ENCODE data around the gene NOS1AP.

GRCh38 chr1:162060314-162060713 is 9.2 kb upstream of the NOS1AP start:
- TF ChIP-seq, protein P1, sequence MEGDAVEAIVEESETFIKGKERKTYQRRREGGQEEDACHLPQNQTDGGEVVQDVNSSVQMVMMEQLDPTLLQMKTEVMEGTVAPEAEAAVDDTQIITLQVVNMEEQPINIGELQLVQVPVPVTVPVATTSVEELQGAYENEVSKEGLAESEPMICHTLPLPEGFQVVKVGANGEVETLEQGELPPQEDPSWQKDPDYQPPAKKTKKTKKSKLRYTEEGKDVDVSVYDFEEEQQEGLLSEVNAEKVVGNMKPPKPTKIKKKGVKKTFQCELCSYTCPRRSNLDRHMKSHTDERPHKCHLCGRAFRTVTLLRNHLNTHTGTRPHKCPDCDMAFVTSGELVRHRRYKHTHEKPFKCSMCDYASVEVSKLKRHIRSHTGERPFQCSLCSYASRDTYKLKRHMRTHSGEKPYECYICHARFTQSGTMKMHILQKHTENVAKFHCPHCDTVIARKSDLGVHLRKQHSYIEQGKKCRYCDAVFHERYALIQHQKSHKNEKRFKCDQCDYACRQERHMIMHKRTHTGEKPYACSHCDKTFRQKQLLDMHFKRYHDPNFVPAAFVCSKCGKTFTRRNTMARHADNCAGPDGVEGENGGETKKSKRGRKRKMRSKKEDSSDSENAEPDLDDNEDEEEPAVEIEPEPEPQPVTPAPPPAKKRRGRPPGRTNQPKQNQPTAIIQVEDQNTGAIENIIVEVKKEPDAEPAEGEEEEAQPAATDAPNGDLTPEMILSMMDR (conservative IDR thresholded peaks at IDR 0.05): no peak
- no peak for TF ChIP-seq ZFX (IDR thresholded peaks at IDR 0.05)

All from C4-2B (cell line).